ENCODE data around the gene LRRC49.

GRCh38 chr15:70935631-70936030 lies 43.0 kb downstream of the LRRC49 start:
- no peak for TF ChIP-seq POLR2A (IDR thresholded peaks at IDR 0.05)
- no peak for TF ChIP-seq CTCF (IDR thresholded peaks at IDR 0.05)
